Measurements from ENCODE around the gene KANSL1.
A peak's percentile ranks its signal among the peaks of the same experiment; 100 is the strongest.
"Not testable (repeated sequence)": the region's sequence is repeated elsewhere in the genome, so short reads cannot be mapped to it uniquely, and the experiment has no call there.

The KANSL1 gene

GRCh38 chr17:46192439-46193150, 634 bp downstream of the KANSL1 start:
- peaks cover 0 to 3% (median 0%) of the 10 kb centered on the region in 4 experiments for H3K36me3 ChIP-seq (ENCODE audit: control insufficient read depth in 4 of 4, insufficient read depth in 4 of 4, low read length in 3 of 4)
- H3K9me3 ChIP-seq (ENCODE audit: control extremely low read depth in 1 of 5, control insufficient read depth in 4 of 5, insufficient read depth in 2 of 5, low read depth in 1 of 5, low read length in 4 of 5): no peaks in the 10 kb centered on the region
- peak overlapping the region; percentile 89 to 100 (median 93) for H3K4me3 ChIP-seq (ENCODE audit: control insufficient read depth in 1 of 7, extremely low read depth in 1 of 7, insufficient read depth in 4 of 7, low read depth in 2 of 7, low read length in 6 of 7)
- ChIA-PET POLR2A (interaction anchor here (0.5 to 1.0 kb wide), 5 partner anchors 26 to 148 kb away, joined by 3 to 4 read pairs (median 3); no protein-coding TSS in a partner anchor), CTCF (interaction anchor here (0.6 to 1.5 kb wide), 14 partner anchors 8 to 156 kb away, joined by 3 to 7 read pairs (median 3); no protein-coding TSS in a partner anchor)
- peak overlapping the region; percentile 95 to 98 for H3K27ac ChIP-seq (ENCODE audit: insufficient read depth in 1 of 2, low read depth in 1 of 2, low read length in 2 of 2, poor library complexity in 1 of 2, severe bottlenecking in 2 of 2)
- no peaks in the 10 kb centered on the region for H3K27me3 ChIP-seq (replicated peaks in 2 of 5; ENCODE audit: control insufficient read depth in 4 of 5, insufficient read depth in 5 of 5, low read length in 4 of 5)
- H3K4me1 ChIP-seq (ENCODE audit: control extremely low read depth in 1 of 4, control insufficient read depth in 4 of 4, insufficient read depth in 4 of 4, low read length in 3 of 4): peaks cover 20 to 61% (median 35%) of the 10 kb centered on the region in 4 experiments
- WGBS (ENCODE audit: insufficient coverage): 0% methylated on average over 53 of the region's 60 CpGs
- DNase-seq: peak; percentile 74 to 91 (median 88)

DNA sequence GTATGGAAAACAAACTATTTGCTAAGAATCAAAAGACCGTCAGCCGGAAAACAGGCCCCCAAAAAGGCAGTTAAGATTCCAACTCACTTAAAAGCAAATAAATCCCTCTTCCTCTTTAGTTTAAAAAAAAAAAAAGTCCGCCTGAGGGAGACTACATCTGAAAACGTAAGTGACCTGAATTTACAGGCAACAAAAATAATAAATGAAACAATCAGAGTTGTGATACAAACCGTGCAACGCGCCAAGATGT, 1.1 kb downstream of the KANSL1 start:
- H3K9me3 ChIP-seq (ENCODE audit: control extremely low read depth in 1 of 5, control insufficient read depth in 4 of 5, insufficient read depth in 2 of 5, low read depth in 1 of 5, low read length in 4 of 5): no peaks in the 10 kb centered on the region
- peaks cover 0 to 3% (median 0%) of the 10 kb centered on the region in 4 experiments for H3K36me3 ChIP-seq (ENCODE audit: control insufficient read depth in 4 of 4, insufficient read depth in 4 of 4, low read length in 3 of 4)
- peaks cover 20 to 63% (median 38%) of the 10 kb centered on the region in 4 experiments for H3K4me1 ChIP-seq (ENCODE audit: control extremely low read depth in 1 of 4, control insufficient read depth in 4 of 4, insufficient read depth in 4 of 4, low read length in 3 of 4)
- DNase-seq: peak in 2 of 3 donors; percentile 43 to 62
- peak overlapping the region; percentile 95 to 98 for H3K27ac ChIP-seq (ENCODE audit: insufficient read depth in 1 of 2, low read depth in 1 of 2, low read length in 2 of 2, poor library complexity in 1 of 2, severe bottlenecking in 2 of 2)
- no peaks in the 10 kb centered on the region for H3K27me3 ChIP-seq (replicated peaks in 2 of 5; ENCODE audit: control insufficient read depth in 4 of 5, insufficient read depth in 5 of 5, low read length in 4 of 5)
- H3K4me3 ChIP-seq (ENCODE audit: control insufficient read depth in 1 of 7, extremely low read depth in 1 of 7, insufficient read depth in 4 of 7, low read depth in 2 of 7, low read length in 6 of 7): peak overlapping the region; percentile 89 to 100 (median 93)
- WGBS (ENCODE audit: insufficient coverage): 0% methylated on average over 6 of the region's 7 CpGs
- POLR2A ChIA-PET: interaction anchor here (0.5 to 1.0 kb wide), 4 partner anchors 26 to 161 kb away, joined by 3 to 4 read pairs (median 4); no protein-coding TSS in a partner anchor
- CTCF ChIA-PET: interaction anchor here (1.2 to 1.5 kb wide), 2 partner anchors 19 to 91 kb away, joined by 3 to 4 read pairs; no protein-coding TSS in a partner anchor

DNA sequence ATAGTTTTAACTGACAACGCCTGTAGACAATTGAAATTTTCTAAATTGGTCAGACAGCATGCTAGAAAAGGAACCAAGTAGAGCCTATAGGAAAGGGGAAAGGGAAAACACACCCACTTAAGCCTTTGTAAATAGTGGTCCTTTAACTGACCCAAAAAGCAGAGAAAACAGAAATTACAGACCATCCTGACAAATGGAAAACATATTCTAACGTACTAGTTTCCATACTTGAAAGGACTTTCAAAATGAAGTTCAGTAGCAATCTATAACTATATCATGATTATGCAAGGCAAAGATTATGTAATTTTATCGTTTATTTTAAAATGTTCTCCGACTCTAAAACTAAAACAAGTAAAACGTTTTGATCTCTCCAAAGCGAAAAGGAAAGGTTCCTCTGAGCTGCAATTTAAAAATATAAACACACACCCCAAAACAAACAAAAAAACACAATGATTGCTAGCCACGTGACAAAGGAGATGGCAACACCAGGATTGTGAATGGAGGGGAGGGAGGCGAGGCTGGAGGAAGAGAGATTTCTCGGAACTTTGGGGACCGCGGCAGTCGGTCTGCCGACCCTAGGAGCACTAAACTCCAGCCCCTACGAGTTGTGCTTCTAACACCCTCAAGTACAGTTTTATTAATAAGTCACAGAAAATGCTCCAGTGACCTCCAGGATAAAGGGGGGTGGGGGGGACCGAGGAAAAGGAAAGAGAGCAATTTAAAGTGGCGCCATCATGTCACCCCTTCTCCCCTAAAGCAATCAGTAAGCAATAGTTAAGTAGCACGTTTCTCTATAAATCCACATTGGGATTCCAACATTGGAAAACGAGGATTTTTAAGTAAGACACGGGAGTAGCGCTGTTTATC, 1.7 kb downstream of the KANSL1 start:
- Histone ChIP-seq H3K4me3 (ENCODE audit: control insufficient read depth in 1 of 7, extremely low read depth in 1 of 7, insufficient read depth in 4 of 7, low read depth in 2 of 7, low read length in 6 of 7) (peak overlapping the region; percentile 37 to 100 (median 93)), H3K4me1 (ENCODE audit: control extremely low read depth in 1 of 4, control insufficient read depth in 4 of 4, insufficient read depth in 4 of 4, low read length in 3 of 4) (peaks cover 20 to 64% (median 40%) of the 10 kb centered on the region in 4 experiments), H3K27me3 (replicated peaks in 2 of 5; ENCODE audit: control insufficient read depth in 4 of 5, insufficient read depth in 5 of 5, low read length in 4 of 5) (no peaks in the 10 kb centered on the region), H3K36me3 (ENCODE audit: control insufficient read depth in 4 of 4, insufficient read depth in 4 of 4, low read length in 3 of 4) (peaks cover 0 to 3% (median 0%) of the 10 kb centered on the region in 4 experiments), H3K9me3 (ENCODE audit: control extremely low read depth in 1 of 5, control insufficient read depth in 4 of 5, insufficient read depth in 2 of 5, low read depth in 1 of 5, low read length in 4 of 5) (no peaks in the 10 kb centered on the region), H3K27ac (ENCODE audit: insufficient read depth in 1 of 2, low read depth in 1 of 2, low read length in 2 of 2, poor library complexity in 1 of 2, severe bottlenecking in 2 of 2) (peak overlapping the region; percentile 95 to 98)
- WGBS (ENCODE audit: insufficient coverage): 2% methylated on average over 5 of the region's 20 CpGs
- ChIA-PET CTCF (no interaction called here), POLR2A (interaction anchor here (0.5 to 1.0 kb wide), 3 partner anchors 25 to 160 kb away, joined by 3 to 4 read pairs (median 4); no protein-coding TSS in a partner anchor)
- peak in 2 of 3 donors; percentile 65 to 77 for DNase-seq

- H3K9me3 ChIP-seq (ENCODE audit: control extremely low read depth in 1 of 5, control insufficient read depth in 4 of 5, insufficient read depth in 2 of 5, low read depth in 1 of 5, low read length in 4 of 5): no peaks in the 10 kb centered on the region
- H3K27me3 ChIP-seq (replicated peaks in 2 of 5; ENCODE audit: control insufficient read depth in 4 of 5, insufficient read depth in 5 of 5, low read length in 4 of 5): no peaks in the 10 kb centered on the region
- POLR2A ChIA-PET: no interaction called here
- CTCF ChIA-PET: no interaction called here
- 59% methylated on average over 2 of the region's 4 CpGs for WGBS (ENCODE audit: insufficient coverage)
- peak overlapping the region; percentile 95 to 98 for H3K27ac ChIP-seq (ENCODE audit: insufficient read depth in 1 of 2, low read depth in 1 of 2, low read length in 2 of 2, poor library complexity in 1 of 2, severe bottlenecking in 2 of 2)
- peak overlapping the region in 6 of 7 experiments; percentile 13 to 100 (median 94) for H3K4me3 ChIP-seq (ENCODE audit: control insufficient read depth in 1 of 7, extremely low read depth in 1 of 7, insufficient read depth in 4 of 7, low read depth in 2 of 7, low read length in 6 of 7)
- H3K4me1 ChIP-seq (ENCODE audit: control extremely low read depth in 1 of 4, control insufficient read depth in 4 of 4, insufficient read depth in 4 of 4, low read length in 3 of 4): peaks cover 20 to 65% (median 39%) of the 10 kb centered on the region in 4 experiments
- DNase-seq: no peak
- H3K36me3 ChIP-seq (ENCODE audit: control insufficient read depth in 4 of 4, insufficient read depth in 4 of 4, low read length in 3 of 4): peaks cover 0 to 3% (median 0%) of the 10 kb centered on the region in 4 experiments
These were observed 2.5 kb downstream of the KANSL1 start for GRCh38 chr17:46190763-46191162.

GRCh38 chr17:46186827-46187235, 6.4 kb downstream of the KANSL1 start:
- POLR2A ChIA-PET; H3K27me3 ChIP-seq (replicated peaks in 2 of 5; ENCODE audit: control insufficient read depth in 4 of 5, insufficient read depth in 5 of 5, low read length in 4 of 5); H3K4me3 ChIP-seq (ENCODE audit: control insufficient read depth in 1 of 7, extremely low read depth in 1 of 7, insufficient read depth in 4 of 7, low read depth in 2 of 7, low read length in 6 of 7); H3K36me3 ChIP-seq (ENCODE audit: control insufficient read depth in 4 of 4, insufficient read depth in 4 of 4, low read length in 3 of 4); H3K9me3 ChIP-seq (ENCODE audit: control extremely low read depth in 1 of 5, control insufficient read depth in 4 of 5, insufficient read depth in 2 of 5, low read depth in 1 of 5, low read length in 4 of 5): not testable (repeated sequence)
- 97% methylated on average over 3 of the region's 3 CpGs for WGBS (ENCODE audit: insufficient coverage)
- peak; percentile 64 to 82 (median 80) for DNase-seq
- Histone ChIP-seq H3K27ac (ENCODE audit: insufficient read depth in 1 of 2, low read depth in 1 of 2, low read length in 2 of 2, poor library complexity in 1 of 2, severe bottlenecking in 2 of 2) (peak overlapping the region in 1 of 2 experiments; percentile 64), H3K4me1 (ENCODE audit: control extremely low read depth in 1 of 4, control insufficient read depth in 4 of 4, insufficient read depth in 4 of 4, low read length in 3 of 4) (peaks cover 8 to 58% (median 41%) of the 10 kb centered on the region in 4 experiments)
- CTCF ChIA-PET: interaction anchor here (0.7 to 5.5 kb wide), 16 partner anchors 10 to 159 kb away, joined by 3 to 29 read pairs (median 4); no protein-coding TSS in a partner anchor

GRCh38 chr17:46184696-46185095, 8.5 kb downstream of the KANSL1 start:
- DNase-seq: no peak
- peaks cover 0 to 3% (median 0%) of the 10 kb centered on the region in 4 experiments for H3K36me3 ChIP-seq (ENCODE audit: control insufficient read depth in 4 of 4, insufficient read depth in 4 of 4, low read length in 3 of 4)
- H3K4me3 ChIP-seq (ENCODE audit: control insufficient read depth in 1 of 7, extremely low read depth in 1 of 7, insufficient read depth in 4 of 7, low read depth in 2 of 7, low read length in 6 of 7): no peak overlapping the region
- peaks cover 0 to 51% (median 30%) of the 10 kb centered on the region in 4 experiments for H3K4me1 ChIP-seq (ENCODE audit: control extremely low read depth in 1 of 4, control insufficient read depth in 4 of 4, insufficient read depth in 4 of 4, low read length in 3 of 4)
- ChIA-PET POLR2A (no interaction called here), CTCF (interaction anchor here (1.6 to 5.5 kb wide), 5 partner anchors 8 to 140 kb away, joined by 4 to 29 read pairs (median 19); partner anchors contain the start of gene KANSL1)
- no peaks in the 10 kb centered on the region for H3K27me3 ChIP-seq (replicated peaks in 2 of 5; ENCODE audit: control insufficient read depth in 4 of 5, insufficient read depth in 5 of 5, low read length in 4 of 5)
- no peaks in the 10 kb centered on the region for H3K9me3 ChIP-seq (ENCODE audit: control extremely low read depth in 1 of 5, control insufficient read depth in 4 of 5, insufficient read depth in 2 of 5, low read depth in 1 of 5, low read length in 4 of 5)
- no peak overlapping the region for H3K27ac ChIP-seq (ENCODE audit: insufficient read depth in 1 of 2, low read depth in 1 of 2, low read length in 2 of 2, poor library complexity in 1 of 2, severe bottlenecking in 2 of 2)
- 97% methylated on average over 7 of the region's 7 CpGs for WGBS (ENCODE audit: insufficient coverage)
